Measurements from ENCODE around the gene C3orf22. TPM values are rescaled to one million over a fixed set of nuclear protein-coding genes. Genes with fewer than 3 reads are reported as not detected.

The C3orf22 gene
- total RNA-seq, 3 donors from 2014 or later (not counting 1 experiment from before 2014, with no cell fraction given), result not detected

DNA sequence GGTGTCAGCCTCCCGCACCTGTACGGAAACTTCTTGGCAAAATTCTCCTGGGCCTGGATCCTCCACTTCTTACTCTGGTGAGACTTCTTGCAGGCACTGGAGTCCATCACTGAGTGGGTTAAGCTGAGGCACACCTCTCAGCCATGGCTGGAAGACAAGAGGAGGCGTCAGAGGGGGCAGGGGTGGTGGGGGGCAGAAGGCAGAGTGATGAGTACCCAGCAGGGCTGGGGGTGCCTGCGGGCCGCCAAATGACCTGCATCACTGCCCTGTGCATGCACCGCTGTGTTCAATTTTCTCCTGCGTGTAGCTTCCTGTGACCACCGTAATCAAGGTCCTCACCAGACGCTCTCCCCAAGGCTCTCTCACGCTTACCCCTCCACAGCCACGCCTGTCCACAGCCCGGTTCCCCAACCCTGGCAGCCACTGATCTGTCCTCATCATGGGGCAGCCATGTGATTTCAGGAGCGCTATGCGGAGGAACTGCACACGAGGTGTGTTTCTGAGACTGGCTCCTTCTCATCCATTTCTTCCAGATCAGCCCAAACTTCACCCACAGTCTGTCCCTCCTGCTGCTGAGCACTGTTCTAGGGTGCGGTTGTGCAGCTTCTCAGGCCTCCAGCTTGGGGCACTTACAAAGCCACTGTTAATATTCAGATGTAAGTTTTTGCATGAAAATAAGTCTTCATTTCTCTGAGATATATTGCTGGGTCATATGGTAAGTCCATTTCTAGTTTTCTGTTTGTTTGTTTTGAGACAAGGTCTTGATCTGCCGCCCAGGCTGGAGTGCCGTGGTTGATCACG is 5.2 kb downstream of the C3orf22 start:
- DNase-seq (no peak), ATAC-seq (no peak)
- no peaks in the 10 kb centered on the region for H3K9me3 Mint-ChIP-seq
- no peak overlapping the region for H3K27ac ChIP-seq (ENCODE audit: low read length)
- intact Hi-C loops (cut with micrococcal nuclease), result no loop called here
- TF ChIP-seq CTCF (IDR thresholded peaks at IDR 0.05), result no peak
- 89% methylated on average over 19 of the region's 19 CpGs for WGBS (ENCODE audit: insufficient coverage)
- H3K27me3 Mint-ChIP-seq (ENCODE audit: low read depth in 2 of 2), result no peaks in the 10 kb centered on the region
- H3K4me1 Mint-ChIP-seq, result no peaks in the 10 kb centered on the region
- no peaks in the 10 kb centered on the region for H3K27me3 ChIP-seq (ENCODE audit: control insufficient read depth, insufficient read depth, low read length)
- no peak overlapping the region for H3K4me3 Mint-ChIP-seq
- no peaks in the 10 kb centered on the region for H3K4me1 ChIP-seq (ENCODE audit: control insufficient read depth, insufficient read depth, low read length)
- no peaks in the 10 kb centered on the region for H3K36me3 Mint-ChIP-seq
- H3K36me3 ChIP-seq (ENCODE audit: control insufficient read depth, insufficient read depth, low read length), result no peaks in the 10 kb centered on the region
- H3K9me3 ChIP-seq (ENCODE audit: control insufficient read depth, insufficient read depth, low read length), result no peaks in the 10 kb centered on the region
- H3K4me3 ChIP-seq (ENCODE audit: low read length), result no peak overlapping the region
- H3K27ac Mint-ChIP-seq, result no peak overlapping the region

DNA sequence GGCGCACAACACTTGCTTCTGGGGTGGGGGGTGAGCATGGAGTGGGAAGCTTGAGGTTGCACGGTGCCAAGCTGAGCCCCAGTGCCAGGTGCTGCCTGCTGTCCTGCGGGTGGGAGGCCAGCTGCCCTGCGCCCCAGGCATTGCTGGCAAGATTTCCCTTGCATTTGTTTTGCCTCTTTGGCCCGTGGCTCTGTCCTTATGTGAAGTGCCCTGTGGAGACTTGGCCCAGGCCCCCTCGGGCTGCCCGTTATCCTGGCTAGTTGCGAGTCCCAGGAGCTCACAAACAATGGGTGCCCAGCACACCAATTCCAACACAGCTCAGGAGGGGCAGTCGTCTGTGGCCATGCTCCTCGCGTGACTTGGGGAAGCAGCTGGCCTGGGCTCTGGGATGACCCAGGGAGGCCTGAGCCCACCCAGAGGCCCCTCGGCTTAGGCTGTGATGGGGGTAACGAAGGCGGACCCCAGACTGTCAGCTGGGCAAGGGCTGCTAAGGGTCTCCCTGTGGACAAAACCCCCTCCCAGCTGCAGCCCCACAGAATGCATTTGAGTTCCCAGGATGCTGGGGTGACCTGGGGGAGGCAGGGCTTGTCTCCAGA is 5.9 kb downstream of the C3orf22 start:
- Histone ChIP-seq H3K27ac (ENCODE audit: low read length) (no peak overlapping the region), H3K4me1 (ENCODE audit: control insufficient read depth, insufficient read depth, low read length) (no peaks in the 10 kb centered on the region), H3K4me3 (ENCODE audit: low read length) (no peak overlapping the region), H3K36me3 (ENCODE audit: control insufficient read depth, insufficient read depth, low read length) (no peaks in the 10 kb centered on the region), H3K27me3 (ENCODE audit: control insufficient read depth, insufficient read depth, low read length) (no peaks in the 10 kb centered on the region), H3K9me3 (ENCODE audit: control insufficient read depth, insufficient read depth, low read length) (no peaks in the 10 kb centered on the region)
- Mint-ChIP-seq H3K4me1 (no peaks in the 10 kb centered on the region), H3K27ac (no peak overlapping the region), H3K27me3 (ENCODE audit: low read depth in 2 of 2) (no peaks in the 10 kb centered on the region), H3K4me3 (no peak overlapping the region), H3K9me3 (no peaks in the 10 kb centered on the region), H3K36me3 (no peaks in the 10 kb centered on the region)
- TF ChIP-seq CTCF (IDR thresholded peaks at IDR 0.05), result no peak
- DNase-seq (peak in 1 of 2 donors; percentile 3), ATAC-seq (no peak)
- WGBS (ENCODE audit: insufficient coverage), result 90% methylated on average over 14 of the region's 14 CpGs
- intact Hi-C loops (cut with micrococcal nuclease), result no loop called here

DNA sequence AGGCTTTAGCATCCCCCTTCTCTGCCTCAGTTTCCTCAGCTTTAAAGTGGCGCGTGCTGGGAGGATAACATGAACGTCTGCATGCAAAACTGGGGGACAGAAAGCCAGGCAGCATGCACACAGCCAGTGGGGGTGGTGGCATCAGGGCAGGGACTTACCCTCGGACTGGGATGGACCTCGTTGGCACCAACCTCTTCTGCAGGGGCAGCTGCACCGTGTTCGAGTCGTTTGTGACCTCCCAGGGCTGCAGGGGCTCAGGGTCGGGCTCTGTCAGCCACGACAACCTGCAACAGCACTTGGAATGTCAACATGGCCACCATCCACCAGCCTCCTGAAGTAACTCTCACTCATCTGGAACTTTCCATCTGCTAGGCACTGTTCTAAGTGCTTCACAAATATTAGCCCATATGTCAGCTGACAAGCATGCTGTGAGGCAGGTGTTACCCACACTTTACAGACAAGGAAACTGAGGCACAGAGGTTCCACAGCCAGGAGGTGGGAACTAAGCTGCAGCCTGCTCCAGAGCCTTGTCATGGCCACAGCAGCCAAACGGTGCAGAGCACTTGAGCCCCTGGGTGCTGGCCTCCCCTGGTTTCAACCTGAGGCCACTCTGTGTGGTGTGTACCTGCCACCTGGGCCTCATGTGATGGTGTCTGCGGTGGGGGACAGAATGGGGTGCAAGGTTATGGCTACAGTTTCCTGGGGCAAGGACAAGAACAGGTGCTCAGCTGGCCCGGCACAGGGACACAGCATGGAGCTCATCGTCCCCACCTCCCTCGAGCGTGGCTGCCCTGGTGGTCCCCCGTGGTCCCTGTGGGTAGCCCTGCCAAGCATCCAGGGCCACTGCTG is 6.7 kb downstream of the C3orf22 start:
- Mint-ChIP-seq H3K27me3 (ENCODE audit: low read depth in 2 of 2) (peaks cover 0 to 7% of the 10 kb centered on the region in 2 donors), H3K4me1 (no peaks in the 10 kb centered on the region), H3K4me3 (no peak overlapping the region), H3K36me3 (no peaks in the 10 kb centered on the region), H3K9me3 (no peaks in the 10 kb centered on the region), H3K27ac (no peak overlapping the region)
- H3K4me3 ChIP-seq (ENCODE audit: low read length), result no peak overlapping the region
- no peak for TF ChIP-seq CTCF (IDR thresholded peaks at IDR 0.05)
- ATAC-seq (no peak), DNase-seq (peak in 1 of 2 donors; percentile 5)
- no peaks in the 10 kb centered on the region for H3K4me1 ChIP-seq (ENCODE audit: control insufficient read depth, insufficient read depth, low read length)
- WGBS (ENCODE audit: insufficient coverage), result 73% methylated on average over 17 of the region's 17 CpGs
- no peaks in the 10 kb centered on the region for H3K27me3 ChIP-seq (ENCODE audit: control insufficient read depth, insufficient read depth, low read length)
- H3K27ac ChIP-seq (ENCODE audit: low read length), result no peak overlapping the region
- no peaks in the 10 kb centered on the region for H3K36me3 ChIP-seq (ENCODE audit: control insufficient read depth, insufficient read depth, low read length)
- intact Hi-C loops (cut with micrococcal nuclease), result no loop called here
- no peaks in the 10 kb centered on the region for H3K9me3 ChIP-seq (ENCODE audit: control insufficient read depth, insufficient read depth, low read length)
